Measurements from ENCODE around the gene EPN3.

EPN3 gene

GRCh38 chr17:50546701-50547034 lies 14.1 kb downstream of the EPN3 start:
- no peak for DNase-seq (ENCODE audit: low read depth)
- peak overlapping the region; percentile 52 for H3K4me3 ChIP-seq (ENCODE audit: low read depth, low read length)

GRCh38 chr17:50547035-50547735 lies 14.7 kb downstream of the EPN3 start, which contains the start of gene SPATA20:
Gene SPATA20, plus strand, starts transcription at chr17:50547174. Its CDS starts 35 bp downstream, at chr17:50547209.
- peak; percentile 52 for DNase-seq (ENCODE audit: low read depth)
- peak within 1 kb of the TSS; percentile 52 for H3K4me3 ChIP-seq (ENCODE audit: low read depth, low read length)

- peak overlapping the region; percentile 52 for H3K4me3 ChIP-seq (ENCODE audit: low read depth, low read length)
- DNase-seq (ENCODE audit: low read depth) = no peak
Measured at GRCh38 chr17:50547736-50548083, 15.2 kb downstream of the EPN3 start.

GRCh38 chr17:50548831-50549230 lies 16.3 kb downstream of the EPN3 start:
- no peak for DNase-seq (ENCODE audit: low read depth)
- no peak overlapping the region for H3K4me3 ChIP-seq (ENCODE audit: low read depth, low read length)

GRCh38 chr17:50549256-50549941 lies 16.9 kb downstream of the EPN3 start:
- no peak overlapping the region for H3K4me3 ChIP-seq (ENCODE audit: low read depth, low read length)
- DNase-seq (ENCODE audit: low read depth) = no peak

GRCh38 chr17:50549969-50550368 lies 17.4 kb downstream of the EPN3 start:
- no peak for DNase-seq (ENCODE audit: low read depth)
- H3K4me3 ChIP-seq (ENCODE audit: low read depth, low read length) = no peak overlapping the region

GRCh38 chr17:50550661-50551432 lies 18.3 kb downstream of the EPN3 start:
- DNase-seq (ENCODE audit: low read depth) = peak; percentile 57
- H3K4me3 ChIP-seq (ENCODE audit: low read depth, low read length) = no peak overlapping the region

GRCh38 chr17:50551433-50551815 lies 18.9 kb downstream of the EPN3 start:
- H3K4me3 ChIP-seq (ENCODE audit: low read depth, low read length) = no peak overlapping the region
- no peak for DNase-seq (ENCODE audit: low read depth)

- H3K4me3 ChIP-seq (ENCODE audit: low read depth, low read length) = no peak overlapping the region
Measured at GRCh38 chr17:50551884-50552283, 19.3 kb downstream of the EPN3 start.

GRCh38 chr17:50554201-50554600 lies 21.7 kb downstream of the EPN3 start:
- no peak for DNase-seq (ENCODE audit: low read depth)
- H3K4me3 ChIP-seq (ENCODE audit: low read depth, low read length) = no peak overlapping the region

More at GRCh38 chr17:50551884-50552283, 19.3 kb downstream of the EPN3 start:
- no peak for DNase-seq (ENCODE audit: low read depth)

GRCh38 chr17:50556803-50557202 lies 24.3 kb downstream of the EPN3 start:
- H3K4me3 ChIP-seq (ENCODE audit: low read depth, low read length) = no peak overlapping the region
- DNase-seq (ENCODE audit: low read depth) = no peak

- DNase-seq (ENCODE audit: low read depth) = no peak
- H3K4me3 ChIP-seq (ENCODE audit: low read depth, low read length) = no peak overlapping the region
Measured at GRCh38 chr17:50557630-50558029, 25.1 kb downstream of the EPN3 start.

GRCh38 chr17:50558091-50558490 lies 25.6 kb downstream of the EPN3 start:
- no peak overlapping the region for H3K4me3 ChIP-seq (ENCODE audit: low read depth, low read length)
- DNase-seq (ENCODE audit: low read depth) = no peak

GRCh38 chr17:50558581-50558940 lies 26.0 kb downstream of the EPN3 start:
- no peak overlapping the region for H3K4me3 ChIP-seq (ENCODE audit: low read depth, low read length)

GRCh38 chr17:50558941-50559614 lies 26.5 kb downstream of the EPN3 start:
- H3K4me3 ChIP-seq (ENCODE audit: low read depth, low read length) = peak overlapping the region; percentile 12
- DNase-seq (ENCODE audit: low read depth) = no peak

More at GRCh38 chr17:50558581-50558940, 26.0 kb downstream of the EPN3 start:
- no peak for DNase-seq (ENCODE audit: low read depth)

GRCh38 chr17:50559674-50560184 lies 27.2 kb downstream of the EPN3 start:
- DNase-seq (ENCODE audit: low read depth) = no peak
- peak overlapping the region; percentile 52 for H3K4me3 ChIP-seq (ENCODE audit: low read depth, low read length)

- peak within 1 kb of the TSS; percentile 52 for H3K4me3 ChIP-seq (ENCODE audit: low read depth, low read length)
Measured at GRCh38 chr17:50560185-50560824, 27.8 kb downstream of the EPN3 start, which contains the start of gene CACNA1G. Gene CACNA1G, plus strand, starts transcription at chr17:50560715. Its CDS starts 745 bp downstream, at chr17:50561460.

GRCh38 chr17:50560931-50561745 lies 28.6 kb downstream of the EPN3 start:
- H3K4me3 ChIP-seq (ENCODE audit: low read depth, low read length) = peak overlapping the region; percentile 52
- no peak for DNase-seq (ENCODE audit: low read depth)

More at GRCh38 chr17:50560185-50560824, 27.8 kb downstream of the EPN3 start, which contains the start of gene CACNA1G:
- peak; percentile 36 for DNase-seq (ENCODE audit: low read depth)
